Measurements from ENCODE around the gene RHOT2. TPM values are rescaled to one million over a fixed set of nuclear protein-coding genes. Genes with fewer than 3 reads are reported as not detected.

RHOT2 gene
- total RNA-seq, 1 experiment from 2014 or later: 210 TPM

DNA sequence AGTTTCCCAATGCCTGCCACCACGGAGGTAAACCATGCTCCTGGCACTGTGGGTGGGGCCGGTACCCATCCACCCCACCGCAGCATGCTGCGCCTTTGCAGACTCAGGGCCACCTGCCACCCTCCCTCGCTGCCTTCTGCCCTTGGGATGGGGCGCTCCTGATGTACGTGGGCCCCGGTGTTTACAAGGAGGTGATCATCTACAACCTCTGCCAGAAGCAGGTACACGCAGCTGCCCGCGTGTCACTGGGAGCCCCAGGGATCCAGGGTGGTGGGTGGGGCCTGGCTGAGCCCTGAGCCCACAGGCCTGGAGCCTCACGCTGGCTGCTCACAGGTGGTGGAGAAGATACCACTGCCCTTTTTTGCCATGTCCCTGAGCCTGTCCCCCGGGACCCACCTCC lies 1.4 kb upstream of the RHOT2 start:
- Histone ChIP-seq H3K27ac (ENCODE audit: insufficient read length, low read depth, low read length) (no peak overlapping the region), H3K4me1 (ENCODE audit: insufficient read depth, low read length) (no peaks in the 10 kb centered on the region), H2AFZ (ENCODE audit: low read length) (no peak overlapping the region), H2AK5ac (ENCODE audit: insufficient read length, low read length) (no peak overlapping the region), H2BK15ac (ENCODE audit: low read depth, low read length) (no peak overlapping the region), H3K27me3 (ENCODE audit: insufficient read depth, low read length) (no peaks in the 10 kb centered on the region), H3K79me1 (ENCODE audit: insufficient read depth, low read depth, low read length, poor library complexity, severe bottlenecking) (no peaks in the 10 kb centered on the region), H4K8ac (replicated peaks; ENCODE audit: insufficient read length, low read depth, low read length) (no peak overlapping the region), H4K5ac (ENCODE audit: insufficient read length, low read depth, low read length) (no peak overlapping the region), H2BK12ac (ENCODE audit: insufficient read length, low read depth, low read length) (no peak overlapping the region), H3K56ac (ENCODE audit: insufficient read length, low read depth, low read length) (no peak overlapping the region), H4K20me1 (ENCODE audit: control insufficient read depth, insufficient read depth, insufficient read length) (no peaks in the 10 kb centered on the region), H3K9me3 (ENCODE audit: control insufficient read depth, low read depth, low read length) (no peaks in the 10 kb centered on the region), H3K18ac (ENCODE audit: insufficient read length, low read depth, low read length) (no peak overlapping the region), H2BK5ac (ENCODE audit: insufficient read length, low read length) (no peak overlapping the region), H3K14ac (ENCODE audit: insufficient read depth, low read length) (no peak overlapping the region), H3K79me2 (ENCODE audit: insufficient read depth, low read length) (no peaks in the 10 kb centered on the region; the same call in 1 of the 2 replicates), H4K91ac (ENCODE audit: insufficient read length, low read depth, low read length) (no peak overlapping the region), H3K23me2 (ENCODE audit: insufficient read length, low read depth, low read length, poor library complexity, severe bottlenecking) (no peaks in the 10 kb centered on the region), H3T11ph (ENCODE audit: low read length) (no peak overlapping the region), H3K4me2 (ENCODE audit: insufficient read depth, insufficient read length, low read length) (no peak overlapping the region), H3K23ac (ENCODE audit: insufficient read length, low read depth, low read length) (no peak overlapping the region), H2BK20ac (ENCODE audit: low read depth, low read length, poor library complexity, severe bottlenecking) (no peak overlapping the region), H3K4ac (ENCODE audit: low read depth, low read length) (no peak overlapping the region), H2BK120ac (ENCODE audit: low read depth, low read length, poor library complexity, severe bottlenecking) (no peak overlapping the region), H3K9ac (ENCODE audit: extremely low read depth, insufficient read length, low read length) (no peak overlapping the region)
- H3K4me1 Mint-ChIP-seq: peaks cover 2% of the 10 kb centered on the region in 2 experiments; a peak in 3 of 4 replicates
- DNase-seq: no peak
- no peak for TF ChIP-seq CTCF (conservative IDR thresholded peaks at IDR 0.05)
- no peak overlapping the region for H3K27ac Mint-ChIP-seq
- H3K4me3 Mint-ChIP-seq: no peak overlapping the region
- H3K27me3 Mint-ChIP-seq (ENCODE audit: low read depth): no peaks in the 10 kb centered on the region
- no CpG with 5 or more reads among the region's 13 CpGs for WGBS (ENCODE audit: extremely low coverage, insufficient read length, low lambda C conversion rate)
- no peaks in the 10 kb centered on the region for H3K9me3 Mint-ChIP-seq
- peaks cover 8 to 28% (median 26%) of the 10 kb centered on the region in 3 experiments; a peak in 6 of 7 replicates for H3K36me3 Mint-ChIP-seq (ENCODE audit: insufficient read depth in 1 of 3, low read depth in 3 of 3)

All from H9 (cell line).